Skeletal muscle tissue (tissue), 4 donors: ENCODE results near the gene DPH3. TPM values are rescaled to one million over a fixed set of nuclear protein-coding genes. Genes with fewer than 3 reads are reported as not detected.
"Not testable (repeated sequence)": the region's sequence is repeated elsewhere in the genome, so short reads cannot be mapped to it uniquely, and the experiment has no call there.

Experiments used
- H3K27ac ChIP-seq: one replicate; pipeline ENCODE4 v1.7.0; 2013; ENCODE audit warnings: mild to moderate bottlenecking, low read depth, low read length, inconsistent platforms
- H3K27me3 ChIP-seq, 3 donors: one replicate each; pipeline ENCODE4 v1.7.0; 2013; ENCODE audit warnings: low read length in 3 of 3; ENCODE audit not compliant: control insufficient read depth in 3 of 3, insufficient read depth in 3 of 3
- H3K36me3 ChIP-seq, 3 donors: one replicate each; pipeline ENCODE4 v1.7.0; 2013; ENCODE audit warnings: low read length in 3 of 3; ENCODE audit not compliant: control insufficient read depth in 3 of 3, insufficient read depth in 3 of 3
- H3K4me1 ChIP-seq, 3 donors: one replicate each; pipeline ENCODE4 v1.7.0; 2013; ENCODE audit warnings: low read length in 3 of 3, mild to moderate bottlenecking in 3 of 3; ENCODE audit not compliant: control insufficient read depth in 3 of 3, insufficient read depth in 3 of 3
- H3K4me3 ChIP-seq, 3 donors: one replicate each; pipeline ENCODE4 v1.7.0; 2013; ENCODE audit warnings: low read length in 3 of 3
- H3K9ac ChIP-seq, 3 donors: one replicate each; pipeline ENCODE4 v1.7.0; 2013; ENCODE audit warnings: low read length in 3 of 3, mild to moderate bottlenecking in 3 of 3, moderate library complexity in 2 of 3, low read depth in 1 of 3
- H3K9me3 ChIP-seq, 3 donors: one replicate each; pipeline ENCODE4 v1.7.0; 2013; ENCODE audit warnings: low read length in 3 of 3; ENCODE audit not compliant: control insufficient read depth in 3 of 3
- total RNA-seq: library from RNA; depleted of rRNA; stranded (reverse); fragments of >200 nt; gene quantifications from one replicate; pipeline ENCODE4 v1.2.3, GENCODE V29; 2014
- donor health status: Osteomylitis.

The DPH3 gene
- 17.7 TPM for total RNA-seq

DNA sequence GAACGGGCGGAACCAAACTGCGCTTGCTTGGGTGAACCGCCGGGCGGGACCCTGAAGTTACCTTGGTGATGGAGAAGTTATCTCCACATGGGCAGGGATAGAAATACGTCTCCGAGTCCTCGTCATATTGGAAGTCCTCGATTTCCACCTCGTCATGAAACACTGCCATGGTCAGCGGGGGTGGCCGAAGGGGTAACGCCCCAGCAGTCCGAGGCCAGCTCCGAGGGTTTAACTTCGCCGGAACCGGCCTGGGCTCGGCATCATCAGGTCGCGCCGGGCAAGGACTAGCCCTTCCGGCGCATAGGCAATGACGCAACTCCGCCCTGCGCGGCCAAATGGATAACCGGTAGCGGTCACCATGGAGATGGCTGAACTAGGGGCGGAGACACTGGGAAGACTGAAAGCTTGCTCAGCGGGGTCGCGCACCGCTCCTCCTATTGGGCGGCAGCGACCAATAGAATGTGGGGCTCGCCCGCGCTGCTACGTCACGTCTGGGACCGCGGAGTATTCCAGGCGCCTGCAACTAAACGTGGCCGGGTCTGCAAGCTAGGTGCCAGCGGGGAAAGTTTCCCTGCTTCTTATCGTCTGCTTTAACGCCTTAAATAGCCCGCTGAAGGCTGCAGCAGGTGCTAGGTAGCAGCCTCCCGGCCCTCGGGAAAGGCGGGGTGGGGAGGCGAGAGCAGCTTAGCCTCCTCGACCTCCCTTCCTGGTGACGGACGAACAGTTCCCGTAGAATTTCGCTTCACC, at the start of gene DPH3, which contains the start of gene OXNAD1:
TSS of gene DPH3 (minus strand) at position 236 of the 747 bp plus-strand sequence. CDS start at position 169, 67 bp downstream.
TSS of gene OXNAD1 (plus strand) at position 505 of the 747 bp plus-strand sequence. CDS start 5,741 bp downstream, outside the sequence.
- Histone ChIP-seq H3K4me3 (peak within 1 kb of the TSS; percentile 88 to 99 (median 93)), H3K27me3 (no peaks in the 10 kb centered on the region), H3K4me1 (peaks cover 30 to 38% (median 35%) of the 10 kb centered on the region in 3 donors), H3K27ac (peak within 1 kb of the TSS; percentile 85), H3K9ac (peak within 1 kb of the TSS; percentile 95 to 98 (median 97)), H3K36me3 (peaks cover 1 to 19% (median 5%) of the 10 kb centered on the region in 3 donors), H3K9me3 (no peaks in the 10 kb centered on the region)

DNA sequence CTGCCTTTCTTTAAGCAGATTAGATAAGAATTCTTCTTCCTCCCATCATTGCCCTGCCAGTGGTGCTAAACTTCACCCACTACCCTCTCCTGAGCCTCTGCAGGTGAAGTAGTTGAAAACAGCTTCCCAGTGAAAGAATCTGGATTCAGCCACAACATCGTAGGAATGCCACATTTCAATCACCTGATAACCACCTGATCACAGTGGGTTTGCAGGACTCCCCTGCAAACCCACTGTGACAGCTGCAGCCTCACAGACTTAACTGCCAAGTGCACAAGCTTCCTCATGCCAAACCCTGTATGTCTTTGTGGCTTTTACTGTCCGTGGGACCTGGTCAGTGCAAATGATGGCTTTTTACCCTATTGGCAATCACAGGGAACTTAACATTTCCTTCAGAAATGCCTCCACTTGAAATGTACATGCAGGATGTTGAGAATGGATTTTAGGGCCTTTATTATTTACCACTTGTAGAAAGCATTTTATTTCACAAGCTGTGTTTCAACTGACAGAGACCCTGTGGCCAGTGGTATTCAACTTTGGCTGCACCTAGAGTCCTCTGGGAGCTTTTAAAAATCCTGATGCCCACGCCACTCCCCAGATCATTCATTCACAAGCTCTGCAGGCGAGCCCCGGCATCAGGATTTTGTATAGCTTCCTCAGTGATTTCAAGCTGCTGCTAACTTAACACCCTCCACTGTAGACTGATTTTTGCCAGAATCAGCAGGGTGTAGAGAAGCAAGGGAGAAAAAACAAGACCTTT, 49.3 kb upstream of the DPH3 start:
- Histone ChIP-seq H3K4me3 (no peak overlapping the region), H3K27ac (no peak overlapping the region), H3K9me3 (no peaks in the 10 kb centered on the region), H3K4me1 (peaks cover 13 to 22% (median 20%) of the 10 kb centered on the region in 3 donors), H3K27me3 (no peaks in the 10 kb centered on the region), H3K9ac (no peak overlapping the region), H3K36me3 (peaks cover 17 to 21% (median 18%) of the 10 kb centered on the region in 3 donors)

DNA sequence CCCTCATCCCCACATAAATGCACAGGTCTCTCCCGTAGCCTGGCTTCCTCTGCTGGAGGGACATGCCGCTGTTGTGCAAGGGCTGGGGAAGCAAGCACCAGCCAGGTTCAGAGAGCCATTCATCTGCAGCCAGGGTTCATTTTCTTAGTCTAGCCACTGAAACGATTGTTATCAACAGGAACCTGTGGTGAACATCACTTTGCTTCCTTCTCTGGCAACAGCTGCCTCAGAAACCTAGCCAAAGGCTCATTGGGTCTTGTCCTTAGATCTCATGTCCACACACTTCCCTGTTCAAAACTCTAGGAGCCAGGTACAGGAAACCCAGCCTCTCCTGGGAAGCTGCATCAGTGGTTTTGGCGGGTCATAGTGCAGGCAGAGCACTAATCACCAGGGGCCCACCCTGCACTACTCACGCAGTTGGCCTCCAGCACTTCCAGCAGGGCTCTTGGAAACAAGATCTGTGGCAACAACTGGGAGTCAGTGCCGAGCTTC, 47.3 kb upstream of the DPH3 start:
- Histone ChIP-seq H3K36me3 (peaks cover 11 to 17% (median 15%) of the 10 kb centered on the region in 3 donors), H3K27ac (peak overlapping the region; percentile 54), H3K27me3 (no peaks in the 10 kb centered on the region), H3K9me3 (no peaks in the 10 kb centered on the region), H3K4me1 (peaks cover 13 to 22% (median 20%) of the 10 kb centered on the region in 3 donors), H3K4me3 (no peak overlapping the region), H3K9ac (peak overlapping the region in 2 of 3 donors; percentile 17 to 25)

GRCh38 chr3:16310486-16310885, 45.7 kb upstream of the DPH3 start:
- peaks cover 13 to 22% (median 20%) of the 10 kb centered on the region in 3 donors for H3K4me1 ChIP-seq
- H3K27me3 ChIP-seq, H3K9me3 ChIP-seq, H3K9ac ChIP-seq, H3K27ac ChIP-seq, H3K4me3 ChIP-seq: not testable (repeated sequence)
- H3K36me3 ChIP-seq = peaks cover 2 to 12% (median 10%) of the 10 kb centered on the region in 3 donors

DNA sequence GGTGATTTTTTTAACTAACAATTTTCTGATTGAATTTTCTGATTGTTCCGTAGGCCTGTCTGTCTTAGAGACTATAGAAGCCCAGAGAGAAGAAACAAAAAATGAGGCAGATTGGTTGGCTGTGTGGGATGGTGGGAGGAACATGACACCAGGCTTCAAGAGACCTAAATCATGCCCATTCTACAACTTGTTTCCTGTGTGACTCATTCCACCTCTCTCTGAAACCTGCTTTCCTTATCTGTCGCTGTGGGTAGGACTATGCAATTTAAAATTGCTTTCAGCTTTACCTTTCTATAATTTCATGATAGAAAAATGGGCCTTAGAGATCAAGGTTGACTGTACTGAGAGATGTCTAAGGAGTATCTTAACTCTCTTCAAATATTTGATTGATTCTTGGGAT, 44.8 kb upstream of the DPH3 start:
- H3K27ac ChIP-seq = no peak overlapping the region
- peaks cover 9 to 12% (median 10%) of the 10 kb centered on the region in 3 donors for H3K36me3 ChIP-seq
- peaks cover 13 to 22% (median 20%) of the 10 kb centered on the region in 3 donors for H3K4me1 ChIP-seq
- H3K9ac ChIP-seq = no peak overlapping the region
- H3K4me3 ChIP-seq = no peak overlapping the region
- no peaks in the 10 kb centered on the region for H3K27me3 ChIP-seq
- H3K9me3 ChIP-seq = no peaks in the 10 kb centered on the region

- peaks cover 7 to 12% (median 10%) of the 10 kb centered on the region in 3 donors for H3K36me3 ChIP-seq
- H3K4me1 ChIP-seq = peaks cover 13 to 19% (median 15%) of the 10 kb centered on the region in 3 donors
- no peak overlapping the region for H3K27ac ChIP-seq
- H3K4me3 ChIP-seq = no peak overlapping the region
- H3K9ac ChIP-seq = no peak overlapping the region
- H3K9me3 ChIP-seq = no peaks in the 10 kb centered on the region
- no peaks in the 10 kb centered on the region for H3K27me3 ChIP-seq
Observed at GRCh38 chr3:16308727-16309126, 44.0 kb upstream of the DPH3 start.

DNA sequence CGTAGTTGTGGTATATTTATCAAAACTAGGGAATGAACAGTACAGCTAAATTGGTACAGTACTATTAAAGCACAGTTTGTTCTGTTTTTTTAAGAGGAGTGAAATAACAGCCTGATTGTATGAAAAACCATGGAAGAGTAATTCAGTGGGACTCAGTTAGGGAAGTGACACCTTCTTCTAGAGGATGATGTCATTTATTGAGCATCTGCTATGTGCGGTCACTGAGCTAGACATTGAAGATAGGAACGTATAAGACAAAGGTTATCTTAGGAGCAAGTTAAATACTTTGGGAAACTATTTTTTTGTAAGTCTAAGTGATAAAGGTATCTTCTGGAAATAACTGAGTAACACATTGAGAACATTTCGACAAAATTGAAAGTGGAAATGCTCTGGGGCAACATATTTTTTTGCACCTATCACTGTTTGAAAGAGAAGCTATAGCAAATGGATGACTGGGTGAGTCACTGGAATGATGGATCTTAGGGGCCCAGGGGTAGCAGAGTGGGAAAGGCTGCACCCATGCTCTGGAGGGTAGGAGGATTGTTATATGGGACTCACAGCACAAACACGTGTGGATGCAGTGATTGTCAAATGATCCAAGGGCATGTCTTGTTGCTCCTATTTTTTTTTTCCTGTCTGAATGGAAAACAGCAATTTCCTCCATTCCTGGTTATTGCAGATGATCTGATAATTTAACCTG, 43.2 kb upstream of the DPH3 start:
- H3K4me1 ChIP-seq = peaks cover 13 to 17% (median 14%) of the 10 kb centered on the region in 3 donors
- no peaks in the 10 kb centered on the region for H3K9me3 ChIP-seq
- no peak overlapping the region for H3K4me3 ChIP-seq
- H3K9ac ChIP-seq = no peak overlapping the region
- H3K36me3 ChIP-seq = peaks cover 6 to 12% (median 10%) of the 10 kb centered on the region in 3 donors
- H3K27ac ChIP-seq = no peak overlapping the region
- H3K27me3 ChIP-seq = no peaks in the 10 kb centered on the region

DNA sequence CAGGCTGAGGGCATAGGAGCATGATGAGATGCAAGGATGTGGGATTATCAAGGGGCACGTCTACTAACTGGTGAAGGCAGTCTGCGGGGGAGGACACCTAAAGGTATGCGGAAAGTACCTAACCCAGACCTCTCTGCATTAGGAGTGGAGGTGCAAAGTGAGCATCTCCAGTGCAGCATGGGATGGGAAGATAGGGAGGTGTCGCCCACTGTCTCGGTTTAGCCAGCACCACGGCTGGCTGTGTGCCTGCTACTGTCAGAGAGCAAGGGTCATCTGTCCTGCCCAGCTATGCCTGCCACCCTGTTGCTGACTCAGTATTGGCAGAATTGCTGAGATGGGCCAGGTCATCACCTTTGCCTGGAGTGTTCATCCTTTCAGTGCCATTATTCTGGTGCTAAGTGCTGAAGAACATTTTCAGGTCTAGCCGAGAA, 40.4 kb upstream of the DPH3 start:
- Histone ChIP-seq H3K9me3 (no peaks in the 10 kb centered on the region), H3K27me3 (no peaks in the 10 kb centered on the region), H3K9ac (no peak overlapping the region), H3K4me3 (no peak overlapping the region), H3K4me1 (no peaks in the 10 kb centered on the region), H3K27ac (no peak overlapping the region), H3K36me3 (peaks cover 16 to 25% (median 17%) of the 10 kb centered on the region in 3 donors)

DNA sequence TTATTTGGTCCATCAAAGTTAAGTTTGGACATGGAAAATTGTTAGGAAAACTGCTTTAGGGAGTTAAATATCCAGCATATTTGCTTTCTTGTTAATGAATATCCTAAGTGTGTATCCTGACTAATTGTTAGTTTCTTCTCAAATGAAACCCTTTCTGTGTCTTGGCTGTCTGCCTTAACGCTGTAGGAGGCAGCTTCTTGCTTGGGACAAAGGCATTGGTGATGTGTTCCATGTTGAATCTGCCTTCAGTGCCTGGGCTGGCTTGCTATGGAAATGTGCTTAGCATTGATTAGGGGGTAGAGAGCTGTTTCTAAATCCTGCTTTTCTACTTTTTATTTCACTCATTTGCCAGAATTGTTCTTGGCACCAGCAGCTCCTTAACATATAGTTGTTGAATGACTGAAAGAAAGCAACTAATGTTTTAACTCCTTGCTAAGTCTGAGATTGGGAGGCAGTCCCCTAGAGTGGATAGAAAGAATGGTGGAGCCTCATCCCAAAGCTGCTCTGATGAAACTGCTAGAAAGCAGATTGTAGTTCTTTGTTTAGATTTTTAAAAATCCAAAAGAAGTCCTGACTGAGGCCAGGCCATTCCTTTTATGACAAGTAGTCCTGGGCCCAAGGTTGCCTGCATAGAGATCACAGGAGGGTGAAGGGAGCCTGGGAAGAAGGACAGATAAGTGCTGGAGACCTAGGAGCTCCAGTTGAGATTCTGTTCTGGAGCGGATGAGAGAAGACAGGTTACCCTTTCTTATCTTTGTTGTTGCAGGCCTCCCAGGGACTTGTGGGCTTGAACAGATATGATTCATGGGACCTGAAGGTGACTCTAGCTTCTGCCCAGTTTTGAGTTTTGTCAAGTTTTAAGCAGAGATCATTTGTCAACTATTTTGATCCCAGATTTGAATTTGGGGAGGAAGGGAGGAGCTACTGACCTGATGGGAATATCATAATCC, 39.6 kb upstream of the DPH3 start:
- no peak overlapping the region for H3K9ac ChIP-seq
- H3K4me3 ChIP-seq = no peak overlapping the region
- peaks cover 16 to 25% (median 19%) of the 10 kb centered on the region in 3 donors for H3K36me3 ChIP-seq
- H3K27me3 ChIP-seq = no peaks in the 10 kb centered on the region
- no peak overlapping the region for H3K27ac ChIP-seq
- H3K4me1 ChIP-seq = no peaks in the 10 kb centered on the region
- no peaks in the 10 kb centered on the region for H3K9me3 ChIP-seq
